Measurements from ENCODE around the gene ADK.

GRCh38 chr10:74450602-74451001, 299.6 kb downstream of the ADK start:
- TF ChIP-seq CTCF (IDR thresholded peaks at IDR 0.05; ENCODE audit: insufficient read depth, low read length) (no peak), REST (IDR thresholded peaks at IDR 0.05; ENCODE audit: insufficient replicate concordance, low read depth) (no peak), POLR2AphosphoS5 (IDR thresholded peaks at IDR 0.05; ENCODE audit: low read depth) (no peak)

Data from HL-60 (cell line).